Testis (tissue), 3 donors: Measurements from ENCODE around the gene DLG2. TPM values are rescaled to one million over a fixed set of nuclear protein-coding genes. Genes with fewer than 3 reads are reported as not detected.

Experiments used
- DNase-seq: peaks from one replicate; pipeline ENCODE4 v3.0.0-alpha.2; 2019
- H3K27ac ChIP-seq, 2 donors: fragments of 200-600 bp; sonication (generic); one replicate each; pipeline ENCODE4 v1.5.1; 2019
- H3K27me3 ChIP-seq: fragments of 200-600 bp; sonication (generic); one replicate; pipeline ENCODE4 v1.5.1; 2019
- H3K36me3 ChIP-seq: fragments of 200-600 bp; sonication (generic); one replicate; pipeline ENCODE4 v1.5.1; 2017; ENCODE audit warnings: low read depth; ENCODE audit errors: missing control alignments
- H3K4me1 ChIP-seq: fragments of 200-600 bp; sonication (generic); one replicate; pipeline ENCODE4 v1.5.1; 2019
- H3K4me3 ChIP-seq, 2 donors: fragments of 200-600 bp; sonication (generic); one replicate each; pipeline ENCODE4 v1.5.1; 2017 to 2019
- H3K9me3 ChIP-seq: fragments of 200-600 bp; sonication (generic); one replicate; pipeline ENCODE4 v1.5.1; 2017
- CTCF ChIP-seq, 3 experiments: fragments of 450-650 bp in 2 of 3; fragments of 200-600 bp in 1 of 3; sonication (generic) in 1 of 3; IDR thresholded peaks; one replicate each; pipeline ENCODE4 v1.5.1; 2016 to 2019; ENCODE audit warnings: antibody characterized with exemption in 3 of 3, mild to moderate bottlenecking in 2 of 3, moderate library complexity in 1 of 3
- POLR2A ChIP-seq: fragments of 450-650 bp; IDR thresholded peaks from one replicate; pipeline ENCODE4 v1.6.1; 2017; ENCODE audit warnings: antibody characterized with exemption, mild to moderate bottlenecking, moderate library complexity
- WGBS, 2 donors: methylation state at CpG; one replicate each; pipeline ENCODE4 v1.1.5; 2018; 5-methylcytosine and 5-hydroxymethylcytosine counted together
- intact Hi-C: fragments of 100-400 bp; cut with DNase I; formaldehyde crosslinking; loops from one replicate; pipeline ENCODE4 v1.15.1; 2023; ENCODE audit warnings: low total_unique reads
- polyA plus RNA-seq: library from polyadenylated mRNA; stranded (reverse); fragments of 350-450 nt; fragmentation: Illumina TruSeq; extraction: RNeasy Lipid Tissue Mini Kit (QIAGEN cat#74804); gene quantifications from one replicate; pipeline ENCODE4 v1.2.3, GENCODE V29; 2014; ENCODE audit warnings: low read depth, low replicate concordance; ENCODE audit not compliant: insufficient read depth
- total RNA-seq, 2 donors: library from RNA; depleted of rRNA; stranded (reverse); fragments of >200 nt; gene quantifications; one replicate each; pipeline ENCODE4 v1.2.3, GENCODE V29; 2016

DLG2 gene
- total and polyA plus RNA-seq, 3 donors from 2014 or later: 13.8 to 23.0 (median 14.1) TPM

- intact Hi-C loops: no loop called here
- no peaks in the 10 kb centered on the region for H3K4me1 ChIP-seq
- no peak for DNase-seq
Measured at GRCh38 chr11:84061726-84062125, 1565.4 kb downstream of the DLG2 start.

GRCh38 chr11:84056653-84057376 lies 1570.3 kb downstream of the DLG2 start:
- Histone ChIP-seq H3K27ac (no peak overlapping the region), H3K4me3 (no peak overlapping the region), H3K36me3 (no peaks in the 10 kb centered on the region), H3K4me1 (no peaks in the 10 kb centered on the region), H3K27me3 (no peaks in the 10 kb centered on the region), H3K9me3 (no peaks in the 10 kb centered on the region)
- DNase-seq: no peak
- no peak for TF ChIP-seq POLR2A
- no peak for TF ChIP-seq CTCF (IDR thresholded peaks at IDR 0.05)
- intact Hi-C loops: no loop called here
- 91 to 95% methylated on average over 6 of the region's 6 CpGs for WGBS, 2 donors

More at GRCh38 chr11:84061726-84062125, 1565.4 kb downstream of the DLG2 start:
- no peak overlapping the region for H3K4me3 ChIP-seq
- no peaks in the 10 kb centered on the region for H3K9me3 ChIP-seq
- H3K27ac ChIP-seq: no peak overlapping the region
- no peaks in the 10 kb centered on the region for H3K27me3 ChIP-seq
- TF ChIP-seq CTCF (IDR thresholded peaks at IDR 0.05): no peak
- TF ChIP-seq POLR2A: no peak
- no peaks in the 10 kb centered on the region for H3K36me3 ChIP-seq
- WGBS, 2 donors: 88 to 92% methylated on average over 1 of the region's 1 CpG

- no peaks in the 10 kb centered on the region for H3K9me3 ChIP-seq
- no peaks in the 10 kb centered on the region for H3K27me3 ChIP-seq
- no peak overlapping the region for H3K4me3 ChIP-seq
- intact Hi-C loops: no loop called here
- no peaks in the 10 kb centered on the region for H3K4me1 ChIP-seq
- no peak for DNase-seq
- TF ChIP-seq CTCF (IDR thresholded peaks at IDR 0.05): no peak
- TF ChIP-seq POLR2A: no peak
- no peaks in the 10 kb centered on the region for H3K36me3 ChIP-seq
- no peak overlapping the region for H3K27ac ChIP-seq
Measured at GRCh38 chr11:84045146-84045545, 1582.0 kb downstream of the DLG2 start.

- Histone ChIP-seq H3K9me3 (no peaks in the 10 kb centered on the region), H3K36me3 (no peaks in the 10 kb centered on the region), H3K27ac (no peak overlapping the region), H3K4me3 (no peak overlapping the region), H3K27me3 (no peaks in the 10 kb centered on the region), H3K4me1 (no peaks in the 10 kb centered on the region)
- 90 to 92% methylated on average over 1 of the region's 1 CpG for WGBS, 2 donors
- no peak for DNase-seq
- intact Hi-C loops: no loop called here
- TF ChIP-seq CTCF (IDR thresholded peaks at IDR 0.05): no peak
- TF ChIP-seq POLR2A: no peak
Measured at GRCh38 chr11:84044706-84045105, 1582.4 kb downstream of the DLG2 start.

- intact Hi-C loops: no loop called here
- no peaks in the 10 kb centered on the region for H3K4me1 ChIP-seq
- 77% methylated on average over 2 of the region's 2 CpGs for WGBS, 2 donors
- DNase-seq: no peak
- H3K36me3 ChIP-seq: no peaks in the 10 kb centered on the region
- H3K4me3 ChIP-seq: no peak overlapping the region
- TF ChIP-seq POLR2A: no peak
- TF ChIP-seq CTCF (IDR thresholded peaks at IDR 0.05): no peak
- H3K27me3 ChIP-seq: no peaks in the 10 kb centered on the region
- H3K9me3 ChIP-seq: no peaks in the 10 kb centered on the region
- no peak overlapping the region for H3K27ac ChIP-seq
Measured at GRCh38 chr11:84036664-84037194, 1590.4 kb downstream of the DLG2 start.
